ENCODE results near the gene CAPNS1.

CAPNS1 gene

GRCh38 chr19:36196249-36196648, 56.4 kb downstream of the CAPNS1 start:
- no peak overlapping the region for H3K27ac Mint-ChIP-seq
- H3K27me3 Mint-ChIP-seq = no peaks in the 10 kb centered on the region
- CTCF ChIA-PET = no interaction called here
- DNase-seq = no peak
- H3K4me3 Mint-ChIP-seq = no peak overlapping the region
- no peaks in the 10 kb centered on the region for H3K9me3 Mint-ChIP-seq
- no peaks in the 10 kb centered on the region for H3K36me3 Mint-ChIP-seq
- H3K4me1 Mint-ChIP-seq = no peaks in the 10 kb centered on the region

- no peaks in the 10 kb centered on the region for H3K27me3 Mint-ChIP-seq
- no peaks in the 10 kb centered on the region for H3K36me3 Mint-ChIP-seq
- no peak for DNase-seq
- no peak overlapping the region for H3K4me3 Mint-ChIP-seq
- no peak overlapping the region for H3K27ac Mint-ChIP-seq
- CTCF ChIA-PET = no interaction called here
- H3K4me1 Mint-ChIP-seq = no peaks in the 10 kb centered on the region
- no peaks in the 10 kb centered on the region for H3K9me3 Mint-ChIP-seq
These were observed 58.3 kb downstream of the CAPNS1 start for GRCh38 chr19:36198119-36198518.

Data from activated naive CD4-positive, alpha-beta T cell treated with anti-CD3 and anti-CD28 coated beads, Interleukin-2, amount 10 ng/mL, durations not matched to agents 7 days and 5 days (primary cell).